ENCODE results near the gene IL1B. TPM values are rescaled to one million over a fixed set of nuclear protein-coding genes. Genes with fewer than 3 reads are reported as not detected.

IL1B gene
- total RNA-seq, 1 donor from 2014 or later = not detected

DNA sequence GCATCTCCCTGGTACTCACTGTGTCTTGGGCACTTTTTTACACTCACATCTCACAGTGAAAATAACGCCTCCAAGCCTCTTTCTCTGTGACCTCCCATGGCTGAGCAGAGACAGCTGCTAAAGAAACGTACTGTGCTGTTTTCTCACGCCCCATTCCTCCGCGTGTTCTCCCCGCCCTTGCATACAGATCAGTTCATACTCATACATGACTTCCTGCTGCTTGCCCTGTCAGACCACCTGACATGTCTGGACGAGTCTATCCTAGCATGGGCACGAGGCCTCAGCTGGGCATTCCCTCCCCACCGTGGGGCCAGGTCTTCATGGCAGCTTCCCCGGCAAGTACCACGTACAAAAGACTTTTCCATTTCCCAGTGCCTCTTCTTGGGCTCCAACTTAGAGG lies 31.0 kb downstream of the IL1B start:
- H3K9me3 Mint-ChIP-seq = peaks cover 4% of the 10 kb centered on the region
- H3K79me2 ChIP-seq (ENCODE audit: low read depth) = no peaks in the 10 kb centered on the region
- no peak overlapping the region for H3K4me3 ChIP-seq
- H3K4me2 ChIP-seq = no peak overlapping the region
- H4K20me1 ChIP-seq (ENCODE audit: low read depth) = no peaks in the 10 kb centered on the region
- peaks cover 2% of the 10 kb centered on the region for H3K27me3 Mint-ChIP-seq (ENCODE audit: insufficient read depth, low read depth)
- no peaks in the 10 kb centered on the region for H3K9me3 ChIP-seq (ENCODE audit: low read depth)
- no peaks in the 10 kb centered on the region for H3K36me3 ChIP-seq
- no peaks in the 10 kb centered on the region for H3K36me3 Mint-ChIP-seq
- no peak overlapping the region for H3K27ac ChIP-seq
- no peak for DNase-seq (ENCODE audit: low spot score)
- no peak overlapping the region for H3K27ac Mint-ChIP-seq
- peaks cover 2% of the 10 kb centered on the region for H3K4me1 ChIP-seq
- no peaks in the 10 kb centered on the region for H3F3A ChIP-seq (ENCODE audit: low read depth)
- no peaks in the 10 kb centered on the region for H3K27me3 ChIP-seq
- no peak overlapping the region for H2AFZ ChIP-seq (replicated peaks)
- TF ChIP-seq EZH2 (IDR thresholded peaks at IDR 0.05) = no peak
- no peak for TF ChIP-seq EZH2phosphoT487 (IDR thresholded peaks at IDR 0.05)
- TF ChIP-seq, protein P1, sequence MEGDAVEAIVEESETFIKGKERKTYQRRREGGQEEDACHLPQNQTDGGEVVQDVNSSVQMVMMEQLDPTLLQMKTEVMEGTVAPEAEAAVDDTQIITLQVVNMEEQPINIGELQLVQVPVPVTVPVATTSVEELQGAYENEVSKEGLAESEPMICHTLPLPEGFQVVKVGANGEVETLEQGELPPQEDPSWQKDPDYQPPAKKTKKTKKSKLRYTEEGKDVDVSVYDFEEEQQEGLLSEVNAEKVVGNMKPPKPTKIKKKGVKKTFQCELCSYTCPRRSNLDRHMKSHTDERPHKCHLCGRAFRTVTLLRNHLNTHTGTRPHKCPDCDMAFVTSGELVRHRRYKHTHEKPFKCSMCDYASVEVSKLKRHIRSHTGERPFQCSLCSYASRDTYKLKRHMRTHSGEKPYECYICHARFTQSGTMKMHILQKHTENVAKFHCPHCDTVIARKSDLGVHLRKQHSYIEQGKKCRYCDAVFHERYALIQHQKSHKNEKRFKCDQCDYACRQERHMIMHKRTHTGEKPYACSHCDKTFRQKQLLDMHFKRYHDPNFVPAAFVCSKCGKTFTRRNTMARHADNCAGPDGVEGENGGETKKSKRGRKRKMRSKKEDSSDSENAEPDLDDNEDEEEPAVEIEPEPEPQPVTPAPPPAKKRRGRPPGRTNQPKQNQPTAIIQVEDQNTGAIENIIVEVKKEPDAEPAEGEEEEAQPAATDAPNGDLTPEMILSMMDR (IDR thresholded peaks at IDR 0.05) = no peak
- H3K4me1 Mint-ChIP-seq = peaks cover 4% of the 10 kb centered on the region
- H3K4me3 Mint-ChIP-seq = no peak overlapping the region
- H3K9ac ChIP-seq = no peak overlapping the region

DNA sequence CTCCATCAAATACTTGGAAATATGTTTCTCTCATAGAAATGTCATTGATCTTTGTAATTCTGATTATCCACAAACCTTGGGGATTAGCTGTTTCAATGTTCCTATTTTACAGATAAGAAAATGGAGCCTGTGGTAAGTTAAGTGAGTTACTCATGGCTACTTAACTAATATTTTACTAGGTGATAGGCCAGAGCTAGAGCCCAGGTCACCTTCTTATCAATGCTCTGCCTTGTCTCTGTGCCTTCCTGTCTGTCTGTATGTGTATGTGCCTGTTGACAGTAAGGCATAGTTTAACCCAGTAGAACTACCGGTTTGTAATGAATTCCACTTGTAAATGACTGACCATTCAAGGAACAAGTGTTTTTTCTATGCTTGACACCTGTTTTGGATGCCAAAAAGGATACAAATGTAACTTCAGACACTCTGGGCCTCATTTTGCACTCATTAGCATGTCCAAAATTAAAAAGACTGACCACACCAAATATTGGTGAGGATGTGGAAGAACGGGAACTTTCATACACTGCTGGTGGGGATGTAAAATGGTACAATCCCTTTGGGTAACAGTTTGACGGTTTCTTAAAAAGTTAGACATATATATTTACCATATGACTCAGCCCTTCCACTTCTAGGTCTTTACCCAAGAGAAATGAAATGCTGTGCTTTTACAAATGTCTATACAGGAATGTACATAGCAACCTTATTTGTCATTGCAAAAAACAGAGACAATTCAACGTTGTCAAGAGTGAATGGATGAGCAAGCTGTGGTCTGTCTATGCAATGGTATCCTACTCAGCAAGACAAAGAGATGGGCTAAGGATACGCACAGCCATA lies 32.7 kb downstream of the IL1B start:
- Mint-ChIP-seq H3K4me1 (peaks cover 4% of the 10 kb centered on the region), H3K36me3 (no peaks in the 10 kb centered on the region), H3K4me3 (no peak overlapping the region), H3K9me3 (peaks cover 9% of the 10 kb centered on the region), H3K27ac (no peak overlapping the region), H3K27me3 (ENCODE audit: insufficient read depth, low read depth) (peaks cover 2% of the 10 kb centered on the region)
- Histone ChIP-seq H4K20me1 (ENCODE audit: low read depth) (no peaks in the 10 kb centered on the region), H3K9me3 (ENCODE audit: low read depth) (no peaks in the 10 kb centered on the region), H3K9ac (no peak overlapping the region), H3K4me3 (no peak overlapping the region), H3K4me2 (no peak overlapping the region), H3K36me3 (no peaks in the 10 kb centered on the region), H3K79me2 (ENCODE audit: low read depth) (no peaks in the 10 kb centered on the region), H3K4me1 (peaks cover 2% of the 10 kb centered on the region), H2AFZ (replicated peaks) (no peak overlapping the region), H3F3A (ENCODE audit: low read depth) (no peaks in the 10 kb centered on the region), H3K27ac (no peak overlapping the region), H3K27me3 (no peaks in the 10 kb centered on the region)
- DNase-seq (ENCODE audit: low spot score) = no peak
- TF ChIP-seq EZH2 (IDR thresholded peaks at IDR 0.05) (no peak), EZH2phosphoT487 (IDR thresholded peaks at IDR 0.05) (no peak)
- TF ChIP-seq, protein P1 (IDR thresholded peaks at IDR 0.05) = no peak

DNA sequence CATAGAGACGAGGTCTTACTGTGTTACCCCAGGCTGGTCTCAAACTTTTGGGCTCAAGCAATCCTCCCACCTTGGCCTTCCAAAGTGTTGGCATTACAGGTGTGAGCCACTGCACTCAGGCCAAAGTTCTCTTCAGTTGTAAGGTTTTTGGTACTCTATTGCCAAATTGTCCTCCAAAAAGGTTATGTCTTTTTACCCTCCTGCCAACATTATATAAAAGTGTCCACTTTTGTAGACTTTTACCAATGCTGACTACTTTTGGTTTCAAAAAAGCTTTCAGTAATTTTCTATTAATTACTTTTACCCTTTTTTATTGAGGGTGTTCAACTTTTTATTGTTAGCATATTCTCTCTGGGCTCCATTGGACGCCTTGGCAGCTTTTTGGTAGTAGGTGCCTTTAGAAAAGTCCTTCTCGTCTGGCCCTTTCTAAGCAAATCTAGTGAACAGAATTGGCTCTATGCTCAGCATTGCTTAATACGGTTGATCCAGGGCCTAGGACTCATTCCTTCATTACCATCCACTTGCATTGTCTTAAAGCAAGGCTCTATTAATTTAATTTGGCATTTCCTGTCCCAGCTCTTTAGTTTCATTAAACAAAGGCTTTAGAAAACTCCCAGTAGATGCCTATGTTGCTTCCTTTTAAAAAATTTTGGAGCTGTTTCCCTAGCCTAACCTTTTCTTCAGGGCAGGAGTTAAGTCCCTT lies 35.5 kb downstream of the IL1B start:
- Histone ChIP-seq H3K27ac (no peak overlapping the region), H3F3A (ENCODE audit: low read depth) (no peaks in the 10 kb centered on the region), H3K4me2 (no peak overlapping the region), H3K36me3 (no peaks in the 10 kb centered on the region), H3K79me2 (ENCODE audit: low read depth) (no peaks in the 10 kb centered on the region), H4K20me1 (ENCODE audit: low read depth) (no peaks in the 10 kb centered on the region), H3K4me3 (no peak overlapping the region), H2AFZ (replicated peaks) (no peak overlapping the region), H3K4me1 (peaks cover 2% of the 10 kb centered on the region), H3K9me3 (ENCODE audit: low read depth) (no peaks in the 10 kb centered on the region), H3K27me3 (no peaks in the 10 kb centered on the region), H3K9ac (no peak overlapping the region)
- Mint-ChIP-seq H3K4me1 (peaks cover 4% of the 10 kb centered on the region), H3K36me3 (no peaks in the 10 kb centered on the region), H3K27ac (no peak overlapping the region), H3K27me3 (ENCODE audit: insufficient read depth, low read depth) (no peaks in the 10 kb centered on the region), H3K4me3 (no peak overlapping the region), H3K9me3 (peaks cover 8% of the 10 kb centered on the region)
- no peak for DNase-seq (ENCODE audit: low spot score)
- TF ChIP-seq EZH2phosphoT487 (IDR thresholded peaks at IDR 0.05) (no peak), EZH2 (IDR thresholded peaks at IDR 0.05) (no peak)
- TF ChIP-seq, protein P1 (IDR thresholded peaks at IDR 0.05) = no peak

Data from neural progenitor cell (in vitro differentiated cells).